Transverse colon (tissue), 4 donors: Measurements from ENCODE around the gene TDRD9. TPM values are rescaled to one million over a fixed set of nuclear protein-coding genes. Genes with fewer than 3 reads are reported as not detected.

Experiments used
- DNase-seq: peaks from one replicate; pipeline ENCODE4 v3.0.0-alpha.2; 2019
- H3K27ac ChIP-seq, 4 donors: fragments of 200-600 bp; sonication (generic); 2 replicates each; pipeline ENCODE4 v1.5.1; 2016 to 2018; ENCODE audit warnings: inconsistent platforms in 4 of 4
- H3K27me3 ChIP-seq: fragments of 200-600 bp; sonication (generic); 2 replicates; pipeline ENCODE4 v1.5.1; 2017; ENCODE audit warnings: inconsistent platforms
- H3K36me3 ChIP-seq, 4 donors: fragments of 200-600 bp; sonication (generic); 2 replicates each; pipeline ENCODE4 v1.5.1; 2017 to 2019; ENCODE audit warnings: inconsistent platforms in 4 of 4
- H3K4me1 ChIP-seq, 4 donors: fragments of 200-600 bp; sonication (generic); 2 replicates each; pipeline ENCODE4 v1.5.1; 2017 to 2020; ENCODE audit warnings: inconsistent platforms in 4 of 4
- H3K4me3 ChIP-seq, 4 donors: fragments of 200-600 bp; sonication (generic); 1 replicate in 1 of 4; 2 replicates in 3 of 4; pipeline versions ENCODE4 v1.5.1 to v1.6.1; 2017 to 2019; ENCODE audit warnings: inconsistent platforms in 4 of 4
- H3K9me3 ChIP-seq, 2 donors: fragments of 200-600 bp; sonication (generic); 2 replicates each; pipeline ENCODE4 v1.5.1; 2017 to 2019; ENCODE audit warnings: inconsistent platforms in 2 of 2
- EP300 ChIP-seq: sonication (generic); formaldehyde crosslinking; IDR thresholded peaks from one replicate; pipeline ENCODE4 v1.6.1; 2017; ENCODE audit warnings: antibody characterized with exemption, low read depth
- POLR2A ChIP-seq: fragments of 450-650 bp; IDR thresholded peaks from one replicate; pipeline ENCODE4 v1.6.1; 2016; ENCODE audit warnings: antibody characterized with exemption, mild to moderate bottlenecking, moderate library complexity
- POLR2AphosphoS5 ChIP-seq, 3 donors: sonication (generic); formaldehyde crosslinking; IDR thresholded peaks; one replicate each; pipeline ENCODE4 v1.6.1; 2016; ENCODE audit warnings: antibody characterized with exemption in 3 of 3
- WGBS, 2 donors: methylation state at CpG; one replicate each; pipeline ENCODE4 v1.1.5; 2018; ENCODE audit warnings: low coverage in 1 of 2; 5-methylcytosine and 5-hydroxymethylcytosine counted together
- in situ Hi-C, 4 donors: fragments of 200-750 bp; cut with MboI; loops; one replicate each; pipeline versions ENCODE4 v1.15.0 to v1.15.1; 2017; ENCODE audit warnings: low sequenced_read_pairs in 3 of 4, low pct_ligation_motif_present in 1 of 4, low pct_unique_long_range_greater_than_20kb in 1 of 4
- intact Hi-C: fragments of 100-400 bp; cut with DNase I; formaldehyde crosslinking; loops from one replicate; pipeline ENCODE4 v1.15.1; 2023; ENCODE audit warnings: low total_unique reads
- total RNA-seq, 4 donors: library from RNA; depleted of rRNA; stranded (reverse); fragments of >200 nt; gene quantifications; one replicate each; pipeline ENCODE4 v1.1.0, GENCODE V29; 2016
- TF ChIP-seq, protein P1 (sequence below), 5 experiments: fragments of 200-600 bp in 3 of 5; fragments of 450-650 bp in 2 of 5; sonication (generic) in 3 of 5; IDR thresholded peaks; 1 replicate in 2 of 5; 2 replicates in 3 of 5; pipeline ENCODE4 v1.5.1; 2016 to 2017; ENCODE audit warnings: antibody characterized with exemption in 5 of 5, inconsistent platforms in 3 of 5, mild to moderate bottlenecking in 2 of 5, moderate library complexity in 1 of 5

The TDRD9 gene
- total RNA-seq, 4 donors from 2014 or later, result 0.55 to 0.79 TPM; not detected in 2

DNA sequence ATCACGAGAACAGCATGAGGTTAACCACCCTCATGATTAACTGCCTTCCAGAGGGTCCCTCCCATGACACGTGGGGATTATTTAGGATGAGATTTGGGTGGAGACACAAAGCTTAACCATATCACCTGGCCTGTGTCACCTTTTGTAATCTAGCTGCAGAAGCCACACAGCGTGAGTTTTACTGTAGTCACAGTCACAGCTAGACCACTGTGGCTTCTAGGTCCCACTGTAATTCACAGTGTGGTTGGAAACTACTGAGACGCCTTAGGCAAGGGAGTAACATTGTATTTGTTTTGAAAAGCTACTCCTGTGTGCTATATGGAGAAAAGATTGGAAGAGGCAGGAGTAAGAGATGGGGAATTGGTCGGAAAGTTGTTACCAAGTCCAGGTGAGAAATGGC lies 111.0 kb downstream of the TDRD9 start:
- Histone ChIP-seq H3K4me1 (no peaks in the 10 kb centered on the region), H3K27me3 (peaks cover 20% of the 10 kb centered on the region), H3K27ac (no peak overlapping the region), H3K9me3 (no peaks in the 10 kb centered on the region), H3K4me3 (no peak overlapping the region), H3K36me3 (no peaks in the 10 kb centered on the region)
- in situ Hi-C loops, result no loop called here
- TF ChIP-seq EP300 (no peak), POLR2A (no peak), POLR2AphosphoS5 (IDR thresholded peaks at IDR 0.05) (no peak)
- TF ChIP-seq, protein P1, sequence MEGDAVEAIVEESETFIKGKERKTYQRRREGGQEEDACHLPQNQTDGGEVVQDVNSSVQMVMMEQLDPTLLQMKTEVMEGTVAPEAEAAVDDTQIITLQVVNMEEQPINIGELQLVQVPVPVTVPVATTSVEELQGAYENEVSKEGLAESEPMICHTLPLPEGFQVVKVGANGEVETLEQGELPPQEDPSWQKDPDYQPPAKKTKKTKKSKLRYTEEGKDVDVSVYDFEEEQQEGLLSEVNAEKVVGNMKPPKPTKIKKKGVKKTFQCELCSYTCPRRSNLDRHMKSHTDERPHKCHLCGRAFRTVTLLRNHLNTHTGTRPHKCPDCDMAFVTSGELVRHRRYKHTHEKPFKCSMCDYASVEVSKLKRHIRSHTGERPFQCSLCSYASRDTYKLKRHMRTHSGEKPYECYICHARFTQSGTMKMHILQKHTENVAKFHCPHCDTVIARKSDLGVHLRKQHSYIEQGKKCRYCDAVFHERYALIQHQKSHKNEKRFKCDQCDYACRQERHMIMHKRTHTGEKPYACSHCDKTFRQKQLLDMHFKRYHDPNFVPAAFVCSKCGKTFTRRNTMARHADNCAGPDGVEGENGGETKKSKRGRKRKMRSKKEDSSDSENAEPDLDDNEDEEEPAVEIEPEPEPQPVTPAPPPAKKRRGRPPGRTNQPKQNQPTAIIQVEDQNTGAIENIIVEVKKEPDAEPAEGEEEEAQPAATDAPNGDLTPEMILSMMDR (IDR thresholded peaks at IDR 0.05), result no peak
- intact Hi-C loops, result no loop called here
- no peak for DNase-seq
- 72 to 90% methylated on average over 2 to 5 of the region's 5 CpGs for WGBS, 2 donors

DNA sequence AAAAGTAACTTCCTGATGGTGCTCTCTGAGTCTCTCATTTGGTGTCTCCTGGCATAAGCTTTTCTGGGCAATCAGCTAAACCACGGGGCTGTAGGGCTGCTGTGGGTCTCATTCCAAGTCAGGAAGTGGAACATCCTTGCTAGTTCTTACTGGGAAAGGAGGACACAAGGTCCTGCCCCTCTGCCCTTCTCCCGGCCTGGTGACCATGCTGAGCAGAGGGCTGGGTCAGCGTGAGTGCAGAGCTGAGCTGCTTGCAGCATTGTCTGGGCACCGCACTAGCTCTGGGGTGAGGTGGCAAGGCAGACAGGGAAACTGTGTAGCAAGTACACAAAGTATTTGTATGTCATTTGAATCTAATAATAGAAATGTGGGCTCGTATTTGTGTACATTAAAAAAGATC lies 112.3 kb downstream of the TDRD9 start:
- intact Hi-C loops (no loop called here), in situ Hi-C loops (no loop called here)
- Histone ChIP-seq H3K4me1 (no peaks in the 10 kb centered on the region), H3K27me3 (peaks cover 14% of the 10 kb centered on the region), H3K4me3 (no peak overlapping the region), H3K9me3 (no peaks in the 10 kb centered on the region), H3K36me3 (no peaks in the 10 kb centered on the region), H3K27ac (no peak overlapping the region)
- no peak for TF ChIP-seq POLR2AphosphoS5 (IDR thresholded peaks at IDR 0.05)
- TF ChIP-seq, protein P1 (IDR thresholded peaks at IDR 0.05), result no peak
- no peak for TF ChIP-seq EP300
- 33 to 43% methylated on average over 4 to 5 of the region's 5 CpGs for WGBS, 2 donors
- DNase-seq, result no peak

DNA sequence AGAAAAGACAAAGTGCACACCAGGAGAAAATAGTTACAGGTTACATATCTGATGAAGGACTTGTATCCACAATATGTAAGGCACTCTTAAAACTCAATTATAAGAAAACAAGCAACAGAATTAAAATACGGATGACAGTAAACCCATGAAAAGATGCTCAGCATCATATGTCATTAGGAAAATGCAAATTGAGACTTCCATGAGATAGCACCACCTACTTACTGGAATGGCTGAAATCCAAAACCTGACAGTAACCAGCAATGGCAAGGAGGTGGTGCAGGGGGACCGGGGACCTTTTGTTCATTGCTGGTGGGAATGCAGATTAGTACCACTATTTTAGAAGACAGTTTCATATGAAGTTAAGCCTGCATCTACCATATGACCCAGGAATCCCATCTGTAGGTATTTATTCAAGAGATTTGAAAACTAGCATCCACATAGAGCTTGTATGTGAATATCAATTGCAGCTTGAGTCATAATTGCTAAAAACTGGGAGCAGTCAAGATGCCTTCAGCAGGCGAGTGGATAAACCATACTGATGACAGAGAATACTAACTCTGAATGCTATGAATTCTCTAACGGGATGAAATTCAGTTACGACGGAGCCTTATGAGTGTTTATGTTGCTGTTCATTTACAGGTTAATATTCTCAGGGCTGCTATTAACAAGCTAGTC lies 113.3 kb downstream of the TDRD9 start:
- DNase-seq, result no peak
- Histone ChIP-seq H3K27me3 (peaks cover 14% of the 10 kb centered on the region), H3K4me3 (no peak overlapping the region), H3K27ac (no peak overlapping the region), H3K36me3 (no peaks in the 10 kb centered on the region), H3K9me3 (no peaks in the 10 kb centered on the region), H3K4me1 (no peaks in the 10 kb centered on the region)
- WGBS, 2 donors, result 85 to 93% methylated on average over 6 of the region's 6 CpGs
- TF ChIP-seq POLR2AphosphoS5 (IDR thresholded peaks at IDR 0.05), result no peak
- TF ChIP-seq EP300, result no peak
- TF ChIP-seq, protein P1 (IDR thresholded peaks at IDR 0.05), result no peak
- TF ChIP-seq POLR2A, result no peak
- in situ Hi-C loops, result no loop called here
- intact Hi-C loops, result no loop called here

DNA sequence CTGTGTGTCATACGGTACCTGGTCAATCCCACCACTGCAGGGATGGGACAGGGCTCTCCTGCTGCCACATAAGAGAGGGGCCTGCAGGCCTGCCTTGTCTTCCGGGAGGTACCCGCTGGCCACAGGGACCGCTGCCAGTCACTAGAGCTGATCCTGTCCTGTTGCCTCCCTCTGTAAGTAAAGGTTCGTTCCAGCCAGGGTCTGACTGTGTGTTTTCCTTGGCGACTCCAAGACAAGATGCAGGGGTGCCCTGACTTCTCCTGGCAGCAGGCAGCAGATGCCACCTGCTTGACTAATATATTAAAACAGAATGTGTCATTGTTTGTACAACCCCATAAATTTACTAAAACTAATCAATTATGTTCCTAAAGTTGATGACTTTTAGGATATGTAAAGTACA lies 115.8 kb downstream of the TDRD9 start:
- no peaks in the 10 kb centered on the region for H3K4me1 ChIP-seq
- intact Hi-C loops, result no loop called here
- whole genome bisulfite sequencing, 2 donors, result 94% methylated on average over 6 of the region's 6 CpGs; no CpG with 5 or more reads in 1 of the 2 donors
- TF ChIP-seq POLR2AphosphoS5 (IDR thresholded peaks at IDR 0.05) (no peak), POLR2A (no peak)
- TF ChIP-seq, protein P1 (IDR thresholded peaks at IDR 0.05), result no peak
- H3K36me3 ChIP-seq, result no peaks in the 10 kb centered on the region
- in situ Hi-C loops, result no loop called here
- H3K4me3 ChIP-seq, result no peak overlapping the region
- H3K27me3 ChIP-seq, result peaks cover 14% of the 10 kb centered on the region
- DNase-seq, result no peak
- no peaks in the 10 kb centered on the region for H3K9me3 ChIP-seq
- no peak overlapping the region for H3K27ac ChIP-seq
